Neural progenitor cell (in vitro differentiated cells): ENCODE data around the gene PIAS2.

Experiments used
- EZH2 ChIP-seq: fragments of 200-600 bp; sonication (generic); IDR thresholded peaks from 2 replicates; pipeline ENCODE4 v1.6.1; 2017; ENCODE audit warnings: antibody characterized with exemption, mild to moderate bottlenecking, moderate library complexity
- EZH2phosphoT487 ChIP-seq: fragments of 200-600 bp; sonication (generic); IDR thresholded peaks from 2 replicates; pipeline ENCODE4 v1.6.1; 2017; ENCODE audit warnings: antibody characterized with exemption
- TF ChIP-seq, protein P1 (sequence below): fragments of 200-600 bp; sonication (generic); IDR thresholded peaks from 2 replicates; pipeline ENCODE4 v1.5.1; 2017; ENCODE audit warnings: antibody characterized with exemption, mild to moderate bottlenecking

DNA sequence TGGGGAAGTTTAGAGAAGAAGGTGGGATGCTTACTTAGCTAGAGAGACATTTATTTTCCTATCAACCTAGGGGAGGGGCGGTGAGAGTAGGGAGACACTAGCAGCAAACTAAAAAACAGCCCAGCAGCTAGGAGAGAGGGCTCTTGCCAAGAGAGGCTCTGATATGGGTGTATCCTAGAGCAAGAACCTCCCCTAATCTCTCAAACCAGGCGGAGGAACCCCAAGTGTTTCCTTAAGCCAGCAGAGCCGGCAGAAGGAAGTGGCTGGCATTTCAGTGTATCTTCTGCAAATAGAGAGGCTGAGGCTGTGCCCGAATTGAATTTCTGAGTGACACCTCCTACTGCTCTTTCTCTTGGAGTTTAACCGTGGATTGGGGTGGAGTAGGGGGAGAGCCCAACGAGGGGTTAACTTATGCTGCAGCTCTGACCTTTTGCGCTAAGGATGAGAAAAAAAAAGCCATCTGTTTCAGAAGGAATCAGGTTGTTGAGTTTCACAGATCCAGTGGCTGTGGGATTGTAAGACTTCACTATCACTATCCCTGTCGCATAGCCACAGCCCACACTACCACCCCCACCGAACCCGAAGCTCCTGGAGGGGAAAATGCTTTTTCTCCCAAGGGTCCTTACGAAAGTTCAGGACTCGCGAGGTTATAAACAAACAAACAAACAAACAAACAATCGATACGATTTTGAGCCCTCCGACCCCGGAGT is 161.8 kb downstream of the PIAS2 start:
- TF ChIP-seq, protein P1, sequence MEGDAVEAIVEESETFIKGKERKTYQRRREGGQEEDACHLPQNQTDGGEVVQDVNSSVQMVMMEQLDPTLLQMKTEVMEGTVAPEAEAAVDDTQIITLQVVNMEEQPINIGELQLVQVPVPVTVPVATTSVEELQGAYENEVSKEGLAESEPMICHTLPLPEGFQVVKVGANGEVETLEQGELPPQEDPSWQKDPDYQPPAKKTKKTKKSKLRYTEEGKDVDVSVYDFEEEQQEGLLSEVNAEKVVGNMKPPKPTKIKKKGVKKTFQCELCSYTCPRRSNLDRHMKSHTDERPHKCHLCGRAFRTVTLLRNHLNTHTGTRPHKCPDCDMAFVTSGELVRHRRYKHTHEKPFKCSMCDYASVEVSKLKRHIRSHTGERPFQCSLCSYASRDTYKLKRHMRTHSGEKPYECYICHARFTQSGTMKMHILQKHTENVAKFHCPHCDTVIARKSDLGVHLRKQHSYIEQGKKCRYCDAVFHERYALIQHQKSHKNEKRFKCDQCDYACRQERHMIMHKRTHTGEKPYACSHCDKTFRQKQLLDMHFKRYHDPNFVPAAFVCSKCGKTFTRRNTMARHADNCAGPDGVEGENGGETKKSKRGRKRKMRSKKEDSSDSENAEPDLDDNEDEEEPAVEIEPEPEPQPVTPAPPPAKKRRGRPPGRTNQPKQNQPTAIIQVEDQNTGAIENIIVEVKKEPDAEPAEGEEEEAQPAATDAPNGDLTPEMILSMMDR, result no peak
- TF ChIP-seq EZH2phosphoT487, result no peak
- no peak for TF ChIP-seq EZH2
